GM23338 (cell line): Measurements from ENCODE around the gene ROR1. TPM values are rescaled to one million over a fixed set of nuclear protein-coding genes. Genes with fewer than 3 reads are reported as not detected.

Experiments used
- ATAC-seq: fragments of 200-7000 bp; cut with Tn5 transposase; 3 replicates; pipeline ENCODE4 v1.9.1; 2020
- DNase-seq: peaks from one replicate; pipeline ENCODE4 v3.0.0-alpha.2; 2015; ENCODE audit warnings: low spot score
- H2AFZ ChIP-seq: fragments of 200-600 bp; sonication (generic); 2 replicates; pipeline ENCODE4 v1.8.0; 2016; ENCODE audit warnings: antibody characterized with exemption, mild to moderate bottlenecking, moderate library complexity
- H3F3A ChIP-seq: fragments of 200-600 bp; sonication (generic); replicated peaks from 2 replicates; pipeline ENCODE4 v1.8.0; 2017; ENCODE audit warnings: antibody characterized with exemption, mixed run types, low read depth
- H3K27ac ChIP-seq: fragments of 200-600 bp; sonication (generic); 2 replicates; pipeline ENCODE4 v1.6.1; 2016; ENCODE audit warnings: low read depth
- H3K27me3 ChIP-seq: fragments of 200-600 bp; sonication (generic); 2 replicates; pipeline ENCODE4 v1.8.0; 2016; ENCODE audit warnings: mild to moderate bottlenecking, mixed run types, moderate library complexity; ENCODE audit not compliant: insufficient read depth
- H3K36me3 ChIP-seq: fragments of 200-600 bp; sonication (generic); 2 replicates; pipeline ENCODE4 v1.8.0; 2016; ENCODE audit warnings: mild to moderate bottlenecking; ENCODE audit not compliant: insufficient read depth
- H3K4me1 ChIP-seq: fragments of 200-600 bp; sonication (generic); 2 replicates; pipeline ENCODE4 v1.8.0; 2016; ENCODE audit warnings: mild to moderate bottlenecking, moderate library complexity; ENCODE audit not compliant: insufficient read depth
- H3K4me2 ChIP-seq: fragments of 200-600 bp; sonication (generic); 2 replicates; pipeline ENCODE4 v1.7.1; 2017; ENCODE audit warnings: mixed run types
- H3K4me3 ChIP-seq: fragments of 200-600 bp; sonication (generic); 2 replicates; pipeline ENCODE4 v1.6.1; 2016; ENCODE audit warnings: mixed run types
- H3K79me2 ChIP-seq: fragments of 200-600 bp; sonication (generic); replicated peaks from 2 replicates; pipeline ENCODE4 v1.8.0; 2017; ENCODE audit warnings: mild to moderate bottlenecking; ENCODE audit not compliant: insufficient read depth
- H3K9me2 ChIP-seq: fragments of 200-600 bp; sonication (generic); 2 replicates; pipeline ENCODE4 v1.8.0; 2017; ENCODE audit not compliant: insufficient read depth
- H4K20me1 ChIP-seq: fragments of 200-600 bp; sonication (generic); replicated peaks from 2 replicates; pipeline ENCODE4 v1.8.0; 2017; ENCODE audit warnings: mild to moderate bottlenecking; ENCODE audit not compliant: insufficient read depth
- H3K27ac Mint-ChIP-seq: 2 replicates; pipeline ENCODE4 v1.8.0; 2020; ENCODE audit warnings: inconsistent platforms, mild to moderate bottlenecking, moderate library complexity, mixed read lengths
- H3K27me3 Mint-ChIP-seq: 3 replicates; pipeline ENCODE4 v1.8.0; 2022; ENCODE audit warnings: low read depth, mild to moderate bottlenecking, moderate library complexity, mixed read lengths, inconsistent platforms; ENCODE audit not compliant: insufficient read depth, poor library complexity
- H3K36me3 Mint-ChIP-seq: 3 replicates; pipeline ENCODE4 v1.8.0; 2021; ENCODE audit warnings: low read depth, mild to moderate bottlenecking, inconsistent platforms, moderate library complexity, mixed read lengths
- H3K4me1 Mint-ChIP-seq: 3 replicates; pipeline ENCODE4 v1.8.0; 2020; ENCODE audit warnings: mild to moderate bottlenecking, inconsistent platforms, mixed read lengths
- H3K4me3 Mint-ChIP-seq: 3 replicates; pipeline ENCODE4 v1.8.0; 2021; ENCODE audit warnings: moderate library complexity, mild to moderate bottlenecking, inconsistent platforms, mixed read lengths
- H3K9me3 Mint-ChIP-seq: 3 replicates; pipeline ENCODE4 v1.8.0; 2020; ENCODE audit warnings: moderate library complexity, mild to moderate bottlenecking, inconsistent platforms, mixed read lengths
- CREB1 ChIP-seq: fragments of 250-450 bp; sonication (Bioruptor Pico); IDR thresholded peaks from 2 replicates; pipeline ENCODE4 v1.5.0; 2020; ENCODE audit warnings: low read depth, mild to moderate bottlenecking, moderate library complexity
- CTCF ChIP-seq, 2 experiments: fragments of 200-600 bp in 1 of 2; sonication (generic) in 1 of 2; conservative IDR thresholded peaks; 2 replicates each; pipeline versions ENCODE4 v1.5.1 to v1.6.1; 2016 to 2017; ENCODE audit warnings: antibody characterized with exemption in 2 of 2, low read depth in 2 of 2, mild to moderate bottlenecking in 2 of 2, moderate library complexity in 1 of 2
- ETS1 ChIP-seq: IDR thresholded peaks from 2 replicates; pipeline ENCODE4 v1.6.1; 2016; ENCODE audit warnings: antibody characterized with exemption
- EZH2 ChIP-seq: fragments of 200-600 bp; sonication (generic); IDR thresholded peaks from one replicate; pipeline ENCODE4 v1.8.0; 2017; ENCODE audit warnings: antibody characterized with exemption, mild to moderate bottlenecking, low read depth; ENCODE audit not compliant: unreplicated experiment
- EZH2phosphoT487 ChIP-seq: fragments of 200-600 bp; sonication (generic); IDR thresholded peaks from one replicate; pipeline ENCODE4 v1.8.1; 2018; ENCODE audit warnings: antibody characterized with exemption; ENCODE audit not compliant: unreplicated experiment
- JUNB ChIP-seq: IDR thresholded peaks from one replicate; pipeline ENCODE4 v1.6.1; 2016; ENCODE audit warnings: antibody characterized with exemption; ENCODE audit not compliant: unreplicated experiment
- NANOG ChIP-seq: IDR thresholded peaks from 2 replicates; pipeline ENCODE4 v1.6.1; 2016; ENCODE audit warnings: antibody characterized with exemption, borderline replicate concordance
- POLR2AphosphoS5 ChIP-seq: IDR thresholded peaks from 2 replicates; pipeline ENCODE4 v1.6.1; 2016; ENCODE audit warnings: antibody characterized with exemption, low read depth
- REST ChIP-seq: IDR thresholded peaks from one replicate; pipeline ENCODE4 v1.6.1; 2018; ENCODE audit warnings: antibody characterized with exemption; ENCODE audit not compliant: unreplicated experiment
- STAT1 ChIP-seq: IDR thresholded peaks from one replicate; pipeline ENCODE4 v1.6.1; 2016; ENCODE audit warnings: antibody characterized with exemption; ENCODE audit not compliant: unreplicated experiment
- ZNF114 ChIP-seq: fragments of 250-450 bp; sonication (Bioruptor Pico); IDR thresholded peaks from 2 replicates; pipeline ENCODE4 v1.5.0; 2020; ENCODE audit warnings: mild to moderate bottlenecking, moderate library complexity
- ZNF331 ChIP-seq: fragments of 250-450 bp; sonication (Bioruptor Pico); IDR thresholded peaks from 2 replicates; pipeline ENCODE4 v1.5.0; 2020; ENCODE audit warnings: low read depth, mild to moderate bottlenecking, moderate library complexity
- polyA plus RNA-seq: library from polyadenylated mRNA; unstranded; fragments of >200 nt; fragmentation: Nextera tagmentation; extraction: Ambion mirVana; gene quantifications from 2 replicates; pipeline ENCODE4 v1.2.1, GENCODE V29; 2016
- total RNA-seq: library from RNA; depleted of rRNA; stranded (reverse); fragments of >200 nt; shearing (Covaris generic); gene quantifications from 2 replicates; pipeline ENCODE4 v1.2.3, GENCODE V29; 2014

The ROR1 gene
- total and polyA plus RNA-seq, 2 experiments from 2014 or later: 59.7 to 96.0 TPM

- no peak overlapping the region for H3K27ac ChIP-seq
- TF ChIP-seq CTCF (conservative IDR thresholded peaks at IDR 0.05; ENCODE audit: low read depth in 2 of 2) (no peak), CREB1 (CRISPR knock-in tag) (no peak), ZNF114 (no peak), POLR2AphosphoS5 (no peak), NANOG (no peak), EZH2 (no peak), JUNB (no peak), ETS1 (no peak), EZH2phosphoT487 (no peak), ZNF331 (CRISPR knock-in tag) (no peak), STAT1 (no peak)
- ATAC-seq (no peak), DNase-seq (no peak)
- peaks cover 6% of the 10 kb centered on the region; the same call in 2 of the 3 replicates for H3K36me3 Mint-ChIP-seq
- H3K4me1 Mint-ChIP-seq: peaks cover 78% of the 10 kb centered on the region
- no peak overlapping the region for H3K4me3 ChIP-seq
- H3K9me2 ChIP-seq: peaks cover 17% of the 10 kb centered on the region
- peaks cover 100% of the 10 kb centered on the region for H3K79me2 ChIP-seq
- no peaks in the 10 kb centered on the region for H3F3A ChIP-seq
- H3K27me3 ChIP-seq: no peaks in the 10 kb centered on the region
- H3K4me1 ChIP-seq: peaks cover 42% of the 10 kb centered on the region
- peaks cover 50% of the 10 kb centered on the region for H4K20me1 ChIP-seq
- no peak overlapping the region for H3K4me2 ChIP-seq
- H3K27me3 Mint-ChIP-seq: no peaks in the 10 kb centered on the region
- H2AFZ ChIP-seq: no peak overlapping the region
- no peak overlapping the region for H3K27ac Mint-ChIP-seq
- H3K9me3 Mint-ChIP-seq: no peaks in the 10 kb centered on the region; the same call in 2 of the 3 replicates
- no peaks in the 10 kb centered on the region for H3K36me3 ChIP-seq
- no peak overlapping the region for H3K4me3 Mint-ChIP-seq
Measured at GRCh38 chr1:63880958-63881576, 107.2 kb downstream of the ROR1 start.

GRCh38 chr1:63882048-63882704 is 108.4 kb downstream of the ROR1 start:
- peaks cover 100% of the 10 kb centered on the region for H3K79me2 ChIP-seq
- no peak overlapping the region for H3K4me3 ChIP-seq
- H3K4me2 ChIP-seq: no peak overlapping the region
- Mint-ChIP-seq H3K4me1 (peaks cover 78% of the 10 kb centered on the region), H3K9me3 (no peaks in the 10 kb centered on the region; the same call in 2 of the 3 replicates), H3K36me3 (peaks cover 6% of the 10 kb centered on the region; the same call in 2 of the 3 replicates), H3K4me3 (no peak overlapping the region), H3K27me3 (no peaks in the 10 kb centered on the region), H3K27ac (no peak overlapping the region)
- H2AFZ ChIP-seq: no peak overlapping the region
- H3K27ac ChIP-seq: no peak overlapping the region
- peaks cover 50% of the 10 kb centered on the region for H4K20me1 ChIP-seq
- H3K4me1 ChIP-seq: peaks cover 46% of the 10 kb centered on the region
- no peak for DNase-seq
- peaks cover 21% of the 10 kb centered on the region for H3K9me2 ChIP-seq
- no peaks in the 10 kb centered on the region for H3F3A ChIP-seq
- H3K36me3 ChIP-seq: no peaks in the 10 kb centered on the region
- ATAC-seq: no peak
- H3K27me3 ChIP-seq: no peaks in the 10 kb centered on the region
- no peak for TF ChIP-seq CREB1 (CRISPR knock-in tag)
- no peak for TF ChIP-seq POLR2AphosphoS5
- TF ChIP-seq ZNF331 (CRISPR knock-in tag): no peak
- TF ChIP-seq REST: no peak
- TF ChIP-seq STAT1: no peak
- no peak for TF ChIP-seq ETS1
